ENCODE results near the gene TMEM82.

TMEM82 gene

DNA sequence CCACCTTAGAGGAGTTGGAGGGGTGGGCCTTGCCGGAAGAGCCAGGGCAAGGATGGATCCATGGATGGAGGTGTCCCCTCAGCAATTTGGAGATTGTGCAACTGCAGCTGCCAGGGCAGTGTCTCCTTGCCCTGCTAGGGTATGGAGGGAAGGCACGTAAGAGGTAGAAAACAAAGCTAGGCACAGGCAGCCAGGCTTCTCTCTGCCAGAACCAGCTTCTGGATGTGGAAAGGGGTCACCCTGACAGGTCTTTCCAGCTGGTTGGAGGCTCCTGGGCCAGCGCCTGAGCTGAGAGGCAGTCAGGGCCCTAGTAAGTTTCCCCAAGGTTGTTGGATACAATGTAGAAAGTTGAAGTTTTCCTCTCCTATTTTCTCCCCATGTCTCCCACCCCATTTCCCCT, 21.4 kb upstream of the TMEM82 start:
- DNase-seq (ENCODE audit: low read depth in 2 of 2): no peak

DNA sequence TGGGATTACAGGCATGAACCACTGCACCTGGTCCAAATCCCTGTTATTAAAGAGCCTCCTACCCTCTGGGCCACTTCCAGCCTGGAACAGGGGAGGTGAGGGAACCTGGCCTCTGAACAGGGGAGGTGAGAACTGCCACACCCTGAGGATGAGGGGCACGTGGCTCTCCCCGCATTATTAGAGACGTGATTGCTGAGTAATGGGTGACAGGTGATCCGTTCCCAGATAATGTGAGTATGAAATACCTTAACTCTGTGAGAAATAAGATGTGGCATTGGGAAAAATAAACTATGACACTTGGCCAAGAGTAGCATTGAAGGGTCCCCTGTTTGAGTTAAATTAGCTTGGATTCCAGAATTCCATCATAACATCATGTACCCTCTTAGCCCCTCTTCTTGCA, 19.9 kb upstream of the TMEM82 start:
- no peak for DNase-seq (ENCODE audit: low read depth in 2 of 2)

DNA sequence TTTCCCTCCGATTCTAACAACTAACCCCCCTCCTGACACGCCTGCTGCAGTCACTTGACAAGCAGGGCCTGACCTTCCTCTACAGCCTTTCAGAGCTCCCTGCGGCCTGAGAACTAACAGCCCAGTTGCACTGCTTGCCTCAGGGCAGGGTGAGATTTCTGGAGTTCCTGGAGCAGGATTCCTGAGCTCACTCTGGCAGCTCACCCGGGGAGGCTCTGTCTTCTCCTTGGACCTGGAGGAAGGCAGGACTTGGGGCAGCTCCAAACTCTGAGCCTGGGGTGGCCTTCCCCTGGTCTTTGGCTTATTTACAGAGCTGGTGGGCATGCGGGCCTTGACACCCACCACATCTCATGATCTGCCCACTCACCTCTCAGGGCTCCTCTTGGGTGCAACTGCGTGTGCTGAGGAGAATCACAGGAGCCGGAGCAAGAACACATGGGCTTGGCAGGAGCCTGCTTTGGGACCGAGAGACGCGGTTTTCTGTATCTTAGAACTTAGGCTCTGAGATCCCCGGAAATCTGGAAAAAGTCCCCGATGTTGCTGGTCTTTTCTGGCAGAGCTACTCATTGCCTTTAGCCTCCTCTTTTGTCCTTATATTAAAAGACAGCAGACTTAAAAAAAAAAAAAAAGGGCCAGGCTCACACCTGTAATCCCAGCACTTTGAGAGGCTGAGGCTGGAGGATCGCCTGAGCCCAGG, 19.3 kb upstream of the TMEM82 start:
- DNase-seq (ENCODE audit: low read depth in 2 of 2): no peak

DNA sequence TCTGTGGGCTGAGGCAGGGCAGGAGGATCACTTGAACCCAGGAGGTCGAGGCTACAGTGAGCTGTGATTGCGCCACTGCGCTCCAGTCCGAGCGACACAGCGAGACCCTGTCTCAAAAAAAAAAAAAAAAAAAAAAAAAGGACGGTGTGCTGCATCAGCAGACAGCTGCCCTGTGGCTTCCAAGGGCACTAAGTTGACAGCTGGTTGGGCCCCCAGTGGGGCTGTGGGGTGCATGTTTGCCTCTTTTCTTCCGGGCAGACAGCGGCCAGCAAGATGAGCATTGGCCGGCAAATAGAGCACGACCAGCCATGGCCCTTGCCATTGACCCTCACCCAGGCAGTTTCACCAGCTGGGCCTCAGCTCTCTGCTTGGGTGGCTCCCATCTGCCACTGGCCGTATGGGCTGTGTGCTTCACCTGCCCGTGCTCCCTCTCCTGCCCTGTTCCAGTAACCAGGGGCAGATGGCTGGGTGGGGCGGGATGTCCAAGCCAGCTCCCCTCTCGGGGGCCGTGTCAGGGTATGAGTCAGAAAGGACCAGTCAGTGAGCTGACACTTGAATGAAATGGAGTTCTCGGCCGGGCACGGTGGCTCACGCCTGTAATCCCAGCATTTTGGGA, 18.6 kb upstream of the TMEM82 start:
- DNase-seq (ENCODE audit: low read depth in 2 of 2): no peak

DNA sequence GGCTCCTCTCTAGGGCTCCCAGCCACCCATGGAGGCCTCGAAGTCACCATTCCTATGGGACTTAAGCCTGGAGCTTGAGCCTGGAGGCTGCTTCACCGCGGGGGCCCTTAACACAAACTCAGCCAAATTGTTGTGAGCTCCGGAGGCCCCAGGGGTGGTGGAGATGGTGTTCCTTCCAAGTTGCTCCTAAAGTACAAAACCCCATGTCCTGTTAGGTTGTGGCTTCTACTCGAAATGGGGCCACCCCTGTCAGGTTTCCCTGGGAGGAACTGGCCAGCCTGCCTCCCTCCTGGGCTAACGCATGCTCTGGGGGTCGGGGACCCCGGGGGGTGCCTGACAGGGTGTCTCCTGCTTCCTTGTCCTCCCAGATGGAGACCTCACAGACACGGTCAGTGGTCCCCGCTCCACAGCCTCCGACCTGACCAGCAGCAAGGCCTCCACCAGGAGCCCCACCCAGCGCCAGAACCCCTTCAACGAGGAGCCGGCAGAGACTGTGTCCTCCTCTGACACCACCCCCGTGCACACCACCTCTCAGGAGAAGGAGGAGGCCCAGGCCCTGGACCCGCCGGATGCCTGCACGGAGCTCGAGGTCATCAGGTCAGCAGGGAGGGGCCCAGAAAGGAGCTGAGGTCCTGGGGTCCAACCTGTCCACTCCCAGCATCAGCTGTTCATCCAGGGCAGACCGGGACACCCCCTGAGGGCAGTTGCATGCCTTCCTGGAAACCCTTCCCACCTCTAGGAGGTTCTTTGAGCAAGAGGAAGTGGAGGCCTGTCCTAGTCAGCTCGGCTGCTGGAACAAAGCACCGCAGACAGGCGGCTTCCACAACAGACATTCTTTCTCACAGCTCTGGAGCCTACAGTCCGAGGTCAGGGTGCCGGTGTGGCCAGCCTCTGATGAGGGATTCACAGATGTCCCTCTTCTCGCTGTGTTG, 17.1 kb upstream of the TMEM82 start:
- no peak for DNase-seq (ENCODE audit: low read depth in 2 of 2)

DNA sequence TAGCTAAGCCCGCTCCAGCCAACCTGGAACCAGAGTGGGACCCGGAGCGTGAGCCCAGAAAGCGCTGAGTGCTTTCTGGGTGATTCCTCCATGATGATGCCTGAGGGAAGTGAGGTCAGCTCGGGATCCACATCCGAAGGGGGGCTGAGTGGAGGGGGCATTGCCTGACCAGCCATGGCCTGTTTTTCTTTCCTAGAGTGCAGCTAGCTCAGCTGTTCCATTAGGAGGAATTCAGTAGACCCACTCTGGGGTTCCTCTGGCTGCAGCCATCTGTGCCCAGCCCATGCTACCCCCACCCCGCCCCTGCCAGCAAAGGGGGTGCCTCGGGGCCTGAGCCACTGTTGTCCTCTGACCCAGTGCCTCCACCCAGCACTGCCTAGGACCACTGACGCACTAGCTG, 15.8 kb upstream of the TMEM82 start:
- no peak for DNase-seq (ENCODE audit: low read depth in 2 of 2)

DNA sequence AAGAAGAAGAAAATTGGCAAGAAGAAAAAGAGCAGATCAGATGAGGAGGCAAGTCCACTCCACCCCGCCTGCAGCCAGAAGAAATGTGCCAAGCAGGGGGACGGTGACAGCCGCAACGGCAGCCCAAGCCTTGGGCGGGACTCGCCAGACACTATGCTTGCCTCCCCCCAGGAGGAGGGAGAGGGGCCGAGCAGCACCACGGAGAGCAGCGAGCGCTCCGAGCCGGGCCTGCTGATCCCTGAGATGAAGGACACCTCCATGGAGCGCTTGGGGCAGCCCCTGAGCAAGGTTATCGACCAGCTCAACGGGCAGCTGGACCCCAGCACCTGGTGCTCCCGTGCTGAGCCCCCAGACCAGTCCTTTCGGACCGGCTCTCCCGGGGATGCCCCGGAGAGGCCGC, 15.3 kb upstream of the TMEM82 start:
- DNase-seq (ENCODE audit: low read depth in 2 of 2): no peak

DNA sequence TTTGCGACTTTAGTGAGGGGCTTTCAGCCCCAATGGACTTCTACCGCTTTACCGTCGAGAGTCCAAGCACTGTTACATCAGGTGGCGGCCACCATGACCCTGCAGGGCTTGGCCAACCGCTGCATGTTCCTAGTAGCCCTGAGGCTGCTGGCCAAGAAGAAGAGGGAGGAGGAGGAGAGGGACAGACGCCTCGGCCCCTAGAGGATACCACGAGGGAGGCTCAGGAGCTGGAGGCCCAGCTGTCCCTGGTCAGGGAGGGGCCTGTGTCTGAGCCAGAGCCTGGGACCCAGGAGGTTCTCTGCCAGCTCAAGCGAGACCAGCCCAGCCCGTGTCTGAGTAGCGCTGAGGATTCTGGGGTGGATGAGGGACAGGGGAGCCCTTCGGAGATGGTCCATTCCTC, 14.9 kb upstream of the TMEM82 start:
- DNase-seq (ENCODE audit: low read depth in 2 of 2): no peak

DNA sequence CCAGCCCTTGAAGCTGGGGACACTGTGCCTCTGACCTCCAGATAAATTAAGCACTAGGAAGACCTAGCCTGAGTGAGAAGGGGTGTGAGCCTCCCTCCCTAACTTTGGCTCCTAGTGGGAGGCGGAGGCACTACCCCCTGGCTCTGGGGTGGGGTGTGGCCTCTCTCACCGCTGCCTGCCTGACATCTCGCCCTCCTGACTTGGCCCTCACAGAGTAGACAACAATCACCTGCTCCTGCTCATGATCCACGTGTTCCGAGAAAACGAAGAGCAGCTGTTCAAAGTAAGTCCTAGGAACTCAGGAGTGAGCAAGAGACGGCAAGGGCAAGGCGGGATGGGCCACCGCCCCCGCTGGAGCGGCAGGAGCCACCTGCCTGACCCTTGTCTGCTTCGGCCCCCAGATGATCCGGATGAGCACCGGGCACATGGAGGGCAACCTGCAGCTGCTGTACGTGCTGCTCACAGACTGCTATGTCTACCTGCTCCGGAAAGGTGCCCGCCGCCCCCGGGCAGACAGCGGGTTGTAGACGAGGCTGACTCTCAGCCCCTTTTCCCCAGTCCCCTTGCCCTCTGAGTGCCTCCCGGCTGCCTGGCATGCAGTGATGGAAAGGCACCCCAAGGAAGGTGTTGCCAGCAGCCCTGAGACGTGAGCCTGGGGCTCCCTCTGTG, 14.3 kb upstream of the TMEM82 start:
- no peak for DNase-seq (ENCODE audit: low read depth in 2 of 2)

DNA sequence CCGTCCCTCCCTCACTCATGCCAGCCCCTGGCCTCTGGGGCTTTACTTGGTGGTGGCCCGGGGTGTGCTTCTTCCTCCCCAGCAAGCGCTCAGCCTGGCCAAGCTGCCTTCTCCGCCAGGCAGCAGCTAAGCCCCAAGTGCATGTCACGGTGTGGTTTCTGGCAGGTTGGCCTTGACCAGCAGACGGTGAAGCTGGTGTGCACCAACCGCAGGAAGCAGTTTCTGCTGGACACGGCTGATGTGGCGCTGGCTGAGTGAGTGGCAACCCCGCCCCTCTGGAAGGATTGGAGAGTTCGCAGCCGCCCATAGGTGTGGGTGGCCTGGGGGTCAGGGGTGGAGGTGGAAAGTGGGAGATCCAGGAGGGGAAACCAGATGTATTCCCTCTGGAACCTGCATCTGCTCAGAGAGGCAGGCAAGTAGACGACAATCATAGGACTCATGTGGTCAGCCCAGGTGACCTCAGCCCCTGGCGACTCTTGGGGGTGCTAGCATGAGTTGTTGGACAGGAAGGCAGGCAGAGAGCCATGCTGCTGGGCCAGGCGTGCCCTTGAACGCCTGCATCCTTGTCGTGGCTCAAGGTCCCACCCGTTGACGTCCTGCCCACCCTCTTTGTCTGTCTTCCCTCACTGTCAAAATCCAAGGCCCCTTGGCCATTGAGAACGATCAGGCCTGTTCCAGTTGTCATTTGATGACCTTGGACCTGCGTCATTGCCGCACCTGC, 13.2 kb upstream of the TMEM82 start:
- no peak for DNase-seq (ENCODE audit: low read depth in 2 of 2)

DNA sequence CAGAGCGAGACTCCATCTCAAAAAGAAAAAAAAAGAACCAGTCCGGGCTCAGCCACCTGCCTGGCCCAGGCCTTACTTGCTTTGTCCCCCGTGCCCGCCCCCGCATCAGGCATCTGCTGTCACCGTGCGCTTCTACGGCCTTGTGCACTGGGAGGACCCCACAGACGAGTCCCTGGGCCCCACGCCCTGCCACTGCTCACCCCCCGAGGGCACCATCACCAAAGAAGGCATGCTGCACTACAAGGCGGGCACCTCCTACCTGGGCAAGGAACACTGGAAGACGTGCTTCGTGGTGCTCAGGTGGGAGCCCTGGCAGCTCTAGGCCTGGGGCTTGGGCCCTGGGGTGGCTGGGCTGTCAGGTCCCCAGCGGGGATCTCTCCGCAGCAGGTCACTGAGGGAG, 11.9 kb upstream of the TMEM82 start:
- DNase-seq (ENCODE audit: low read depth in 2 of 2): no peak

DNA sequence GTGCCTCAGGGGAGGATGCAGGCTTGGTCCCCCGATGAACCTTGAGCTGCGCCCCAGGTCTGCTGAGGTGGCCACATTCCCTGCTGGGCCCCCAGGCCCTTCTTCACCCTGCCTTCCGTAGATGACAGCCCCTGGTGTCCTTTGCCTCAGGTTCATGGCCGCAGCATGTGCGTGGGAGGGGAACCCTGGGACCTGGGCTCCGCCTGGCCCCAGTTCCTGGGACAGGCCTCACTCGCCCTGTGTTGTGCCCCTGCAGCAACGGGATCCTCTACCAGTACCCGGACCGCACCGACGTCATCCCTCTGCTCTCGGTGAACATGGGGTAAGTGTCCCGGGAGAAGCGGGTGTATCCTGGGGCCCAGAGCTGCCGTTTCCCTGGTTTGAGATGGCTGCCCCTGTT, 11.4 kb upstream of the TMEM82 start:
- DNase-seq (ENCODE audit: low read depth in 2 of 2): no peak

DNA sequence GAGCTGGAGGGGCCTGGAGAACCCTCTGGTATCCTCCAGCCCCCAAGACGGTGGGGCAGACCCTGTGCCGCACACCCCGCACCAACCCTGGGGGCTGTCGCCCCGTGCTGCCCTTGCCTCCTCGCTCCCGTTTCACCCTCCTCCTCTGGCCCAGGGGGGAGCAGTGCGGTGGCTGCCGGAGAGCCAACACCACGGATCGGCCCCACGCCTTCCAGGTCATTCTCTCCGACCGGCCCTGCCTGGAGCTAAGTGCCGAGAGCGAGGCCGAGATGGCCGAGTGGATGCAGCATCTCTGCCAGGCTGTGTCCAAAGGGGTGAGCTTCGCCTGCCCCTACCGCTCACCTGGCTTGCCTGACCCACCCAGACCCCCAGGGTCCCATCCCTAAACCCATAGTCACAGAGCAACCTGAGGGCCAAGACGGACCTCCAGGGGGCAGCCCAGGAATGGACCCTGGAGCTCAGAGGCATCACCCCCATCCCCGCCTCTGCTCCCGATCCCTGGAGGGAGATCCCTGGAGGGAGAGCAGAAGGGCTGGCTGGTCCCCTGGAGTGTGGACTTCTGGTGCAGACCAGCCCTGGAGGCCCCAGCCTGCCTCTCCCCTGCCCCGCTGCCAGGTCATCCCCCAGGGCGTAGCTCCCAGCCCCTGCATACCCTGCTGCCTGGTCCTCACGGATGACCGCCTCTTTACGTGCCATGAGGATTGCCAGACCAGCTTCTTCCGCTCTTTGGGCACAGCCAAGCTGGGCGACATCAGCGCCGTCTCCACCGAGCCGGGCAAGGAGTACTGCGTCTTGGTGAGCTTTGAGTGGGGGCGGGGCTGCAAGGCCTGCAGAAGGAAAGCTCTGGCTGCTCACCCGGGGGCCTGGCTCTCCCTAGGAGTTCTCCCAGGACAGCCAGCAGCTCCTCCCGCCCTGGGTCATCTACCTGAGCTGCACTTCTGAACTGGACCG, 10.3 kb upstream of the TMEM82 start:
- DNase-seq (ENCODE audit: low read depth in 2 of 2): no peak

DNA sequence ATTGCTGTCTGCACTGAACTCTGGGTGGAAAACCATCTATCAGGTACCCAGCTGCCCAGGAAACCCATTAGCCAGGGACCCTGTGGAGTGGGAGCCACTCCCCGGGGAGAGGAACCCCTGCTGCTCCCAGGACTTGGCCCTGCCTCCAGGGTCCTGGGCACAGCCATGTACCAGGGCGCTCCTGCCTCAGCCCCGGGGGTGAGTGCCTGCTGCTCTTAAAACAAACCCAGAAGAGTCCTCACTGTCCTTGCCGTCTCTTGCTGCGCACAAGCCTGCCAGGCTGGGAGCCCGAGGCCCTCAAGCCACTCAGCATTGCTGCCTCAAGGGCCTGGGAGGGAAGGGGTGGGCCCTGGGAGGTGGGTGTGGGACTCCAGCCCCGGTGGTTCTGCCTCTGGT, 9.6 kb upstream of the TMEM82 start:
- no peak for DNase-seq (ENCODE audit: low read depth in 2 of 2)

DNA sequence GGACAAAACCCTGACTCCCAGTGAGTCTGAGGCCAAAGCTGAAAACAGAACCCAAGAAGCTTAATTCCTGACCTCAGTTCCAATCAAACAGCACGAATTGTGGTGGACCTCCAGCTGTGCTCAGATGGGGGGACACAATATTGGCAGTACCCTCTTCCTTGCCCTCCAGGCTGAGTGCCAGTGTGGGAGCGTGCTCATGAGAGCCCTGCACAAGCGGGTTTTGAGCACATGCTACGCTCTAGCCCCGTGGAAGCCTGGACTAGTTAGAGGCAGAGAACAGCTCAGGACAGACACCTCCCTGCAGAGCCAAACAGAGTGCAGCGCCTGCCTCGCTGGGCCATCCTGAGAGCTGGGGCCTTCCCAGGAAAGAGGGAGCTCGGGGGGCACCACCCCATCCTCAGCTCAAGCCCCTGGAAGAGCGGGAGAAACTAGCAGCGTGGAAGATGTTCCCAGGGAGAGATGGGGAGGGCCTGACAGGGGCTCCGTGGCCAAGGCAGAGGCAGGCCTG, 9.0 kb upstream of the TMEM82 start:
- DNase-seq (ENCODE audit: low read depth in 2 of 2): no peak

DNA sequence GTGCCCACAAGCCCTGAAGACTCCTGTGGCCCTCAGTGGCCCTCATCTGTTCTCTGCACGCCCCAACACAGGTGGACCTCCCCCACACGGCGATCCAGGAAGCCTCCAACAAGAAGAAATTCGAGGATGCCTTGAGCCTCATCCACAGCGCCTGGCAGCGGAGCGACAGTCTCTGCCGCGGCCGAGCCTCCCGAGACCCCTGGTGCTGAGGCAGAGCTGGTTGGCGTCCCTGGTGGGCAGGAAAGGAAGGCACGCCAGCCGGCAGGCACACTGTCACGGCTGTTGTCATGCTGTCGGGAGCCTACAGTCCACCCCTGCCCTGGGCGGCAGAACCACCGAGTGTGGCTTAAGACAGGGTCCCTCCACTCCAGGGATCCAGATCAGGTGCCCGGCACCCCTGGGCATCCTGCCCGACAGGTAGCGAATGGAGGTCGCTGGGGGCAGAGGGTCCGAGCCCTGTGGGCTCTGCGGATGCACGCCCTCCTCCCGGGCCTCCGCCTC, 8.5 kb upstream of the TMEM82 start:
- no peak for DNase-seq (ENCODE audit: low read depth in 2 of 2)

DNA sequence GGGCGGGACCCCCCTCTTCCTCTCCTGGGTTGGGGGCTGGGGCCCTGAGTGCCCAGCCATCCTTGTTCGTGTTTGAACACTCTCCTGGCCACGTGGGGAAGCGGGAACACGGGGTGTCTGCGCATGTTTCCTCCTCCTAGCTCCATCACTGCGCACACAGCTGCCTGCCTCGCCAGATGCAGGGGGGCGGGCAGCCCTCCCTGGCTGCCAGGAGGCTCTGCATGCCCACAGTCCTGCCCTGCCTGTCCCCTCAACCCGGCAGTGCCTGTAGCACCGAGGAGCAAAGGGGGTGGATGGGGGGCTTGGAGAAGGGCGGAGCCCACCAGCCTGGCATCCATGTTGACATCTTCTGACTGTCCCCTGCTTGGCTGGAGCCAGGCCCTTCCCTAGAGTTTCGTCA, 8.0 kb upstream of the TMEM82 start:
- no peak for DNase-seq (ENCODE audit: low read depth in 2 of 2)

DNA sequence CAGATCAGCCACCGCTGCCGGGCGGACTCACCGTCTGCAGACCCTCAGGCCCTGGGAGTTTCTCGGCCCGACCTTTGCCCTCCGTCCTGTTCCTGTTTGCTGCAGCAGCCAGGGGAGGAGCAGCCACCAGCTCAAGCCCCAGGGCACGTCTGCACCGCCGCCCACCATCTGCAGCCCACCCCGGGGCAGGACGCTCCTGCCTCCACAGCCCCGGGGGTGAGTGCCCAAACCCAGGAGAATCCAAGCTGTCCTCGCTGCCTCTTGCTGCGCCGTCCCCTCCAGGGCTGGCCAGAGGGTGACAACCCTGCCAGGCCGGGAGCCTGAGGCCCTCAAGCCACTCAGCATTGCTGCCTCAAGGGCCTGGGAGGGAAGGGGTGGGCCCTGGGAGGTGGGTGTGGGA, 7.4 kb upstream of the TMEM82 start:
- no peak for DNase-seq (ENCODE audit: low read depth in 2 of 2)

DNA sequence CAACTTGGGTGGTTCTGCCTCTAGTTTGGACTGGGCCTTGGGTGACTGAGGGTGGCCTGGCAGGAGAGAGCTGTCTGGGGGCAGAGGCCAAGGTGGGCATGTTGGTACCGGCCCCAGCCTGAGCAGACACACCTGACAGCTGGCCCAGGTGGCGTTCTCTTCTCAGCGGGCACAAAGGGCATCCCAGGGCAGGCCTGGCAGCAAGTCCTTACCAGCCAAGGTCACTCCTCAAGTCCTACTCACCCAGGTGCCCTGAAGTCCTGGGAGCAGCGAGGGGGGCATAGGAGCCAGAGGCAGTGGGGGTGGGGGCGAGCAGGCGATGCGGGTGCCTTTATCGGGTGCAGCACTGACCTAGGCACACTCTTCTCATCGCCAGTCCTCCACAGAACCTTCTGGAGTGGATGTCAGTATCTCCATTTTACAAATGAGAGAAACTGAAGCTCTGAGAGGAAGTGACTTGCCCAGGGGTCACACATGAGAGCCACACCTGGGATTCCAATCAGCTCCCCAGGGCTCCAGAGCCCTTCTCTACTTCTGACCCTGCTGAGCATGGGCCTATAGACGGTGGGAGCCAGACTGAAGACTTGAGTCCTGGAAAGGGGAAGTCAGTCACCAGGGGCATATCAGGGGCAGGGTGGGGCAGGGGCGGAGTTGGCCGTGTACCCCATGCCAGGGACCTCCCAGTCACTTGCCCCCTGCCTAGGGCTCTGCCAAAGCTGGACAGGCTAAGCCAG, 6.8 kb upstream of the TMEM82 start:
- DNase-seq (ENCODE audit: low read depth in 2 of 2): no peak

All from stimulated activated CD8-positive, alpha-beta memory T cell treated with anti-CD3 and anti-CD28 coated beads, Interleukin-7, amount 100 ng/mL, for 1 hour (primary cell).